Neural crest cell (in vitro differentiated cells): Measurements from ENCODE around the gene SSRP1. TPM values are rescaled to one million over a fixed set of nuclear protein-coding genes. Genes with fewer than 3 reads are reported as not detected.

Experiments used
- DNase-seq: peaks from one replicate; pipeline ENCODE4 v3.0.0; 2021; ENCODE audit warnings: low read depth, mixed read lengths, low spot score
- H3K27ac Mint-ChIP-seq: one replicate; pipeline ENCODE4 v1.8.0; 2021; ENCODE audit warnings: mild to moderate bottlenecking, mixed read lengths; ENCODE audit not compliant: unreplicated experiment
- H3K27me3 Mint-ChIP-seq: 2 replicates; pipeline ENCODE4 v1.8.0; 2021; ENCODE audit warnings: low read depth, mild to moderate bottlenecking, mixed read lengths
- H3K36me3 Mint-ChIP-seq: 2 replicates; pipeline ENCODE4 v1.8.0; 2021; ENCODE audit warnings: low read depth, mild to moderate bottlenecking, mixed read lengths
- H3K4me1 Mint-ChIP-seq: 2 replicates; pipeline ENCODE4 v1.8.0; 2021; ENCODE audit warnings: mixed read lengths
- H3K4me3 Mint-ChIP-seq: one replicate; pipeline ENCODE4 v1.8.0; 2021; ENCODE audit warnings: mild to moderate bottlenecking, mixed read lengths
- H3K9me3 Mint-ChIP-seq: 2 replicates; pipeline ENCODE4 v1.8.0; 2021; ENCODE audit warnings: mixed read lengths
- CTCF ChIP-seq: fragments of 200-600 bp; sonication (generic); conservative IDR thresholded peaks from 2 replicates; pipeline ENCODE4 v1.5.0; 2021; ENCODE audit warnings: antibody characterized with exemption, mild to moderate bottlenecking
- total RNA-seq: library from RNA; stranded (reverse); gene quantifications from 2 replicates; pipeline ENCODE4 v1.2.1, GENCODE V29; 2021

Gene SSRP1
- total RNA-seq, 1 donor from 2014 or later, result 280 TPM

- peaks cover 18% of the 10 kb centered on the region for H3K36me3 Mint-ChIP-seq
- TF ChIP-seq CTCF, result no peak
- H3K27me3 Mint-ChIP-seq, result no peaks in the 10 kb centered on the region
- H3K9me3 Mint-ChIP-seq, result no peaks in the 10 kb centered on the region
- no peak overlapping the region for H3K4me3 Mint-ChIP-seq
- H3K4me1 Mint-ChIP-seq, result peaks cover 25% of the 10 kb centered on the region
- H3K27ac Mint-ChIP-seq, result no peak overlapping the region
- no peak for DNase-seq
Observed at GRCh38 chr11:57316017-57316416, 19.7 kb downstream of the SSRP1 start.

- no peak for TF ChIP-seq CTCF
- Mint-ChIP-seq H3K27me3 (no peaks in the 10 kb centered on the region), H3K4me3 (no peak overlapping the region), H3K36me3 (peaks cover 13% of the 10 kb centered on the region), H3K9me3 (no peaks in the 10 kb centered on the region), H3K27ac (no peak overlapping the region), H3K4me1 (peaks cover 20% of the 10 kb centered on the region)
- no peak for DNase-seq
Observed at GRCh38 chr11:57315491-57315890, 20.2 kb downstream of the SSRP1 start.

GRCh38 chr11:57314221-57314973 lies 21.3 kb downstream of the SSRP1 start:
- Mint-ChIP-seq H3K27me3 (no peaks in the 10 kb centered on the region), H3K27ac (no peak overlapping the region), H3K9me3 (no peaks in the 10 kb centered on the region), H3K4me3 (no peak overlapping the region), H3K4me1 (peaks cover 20% of the 10 kb centered on the region), H3K36me3 (peaks cover 20% of the 10 kb centered on the region)
- TF ChIP-seq CTCF, result no peak
- DNase-seq, result no peak

- Mint-ChIP-seq H3K27ac (no peak overlapping the region), H3K9me3 (no peaks in the 10 kb centered on the region), H3K4me1 (peaks cover 17% of the 10 kb centered on the region), H3K36me3 (peaks cover 23% of the 10 kb centered on the region), H3K27me3 (no peaks in the 10 kb centered on the region), H3K4me3 (no peak overlapping the region)
- no peak for DNase-seq
- no peak for TF ChIP-seq CTCF
Observed at GRCh38 chr11:57313788-57314135, 21.9 kb downstream of the SSRP1 start.

- no peak for DNase-seq
- H3K36me3 Mint-ChIP-seq, result peaks cover 23% of the 10 kb centered on the region
- H3K4me3 Mint-ChIP-seq, result no peak overlapping the region
- no peaks in the 10 kb centered on the region for H3K9me3 Mint-ChIP-seq
- no peak for TF ChIP-seq CTCF
- H3K27me3 Mint-ChIP-seq, result no peaks in the 10 kb centered on the region
- H3K4me1 Mint-ChIP-seq, result peaks cover 16% of the 10 kb centered on the region
- no peak overlapping the region for H3K27ac Mint-ChIP-seq
Observed at GRCh38 chr11:57313071-57313787, 22.5 kb downstream of the SSRP1 start.
